Ishikawa (cell line): ENCODE results near the gene TTLL1.

Experiments used
- CEBPB ChIP-seq: IDR thresholded peaks from 2 replicates; pipeline ENCODE4 v1.6.1; 2012
- CREB1 ChIP-seq: IDR thresholded peaks from 2 replicates; pipeline ENCODE4 v1.6.1; 2012; ENCODE audit warnings: low read depth
- EGR1 ChIP-seq: IDR thresholded peaks from 2 replicates; pipeline ENCODE4 v1.6.1; 2012
- EP300 ChIP-seq: IDR thresholded peaks from 2 replicates; pipeline ENCODE4 v1.6.1; 2012; ENCODE audit warnings: borderline replicate concordance
- FOXM1 ChIP-seq: IDR thresholded peaks from 2 replicates; pipeline ENCODE4 v1.6.1; 2012; ENCODE audit warnings: low read depth, borderline replicate concordance
- MAX ChIP-seq: IDR thresholded peaks from 2 replicates; pipeline ENCODE4 v1.6.1; 2012
- NFIC ChIP-seq: IDR thresholded peaks from 2 replicates; pipeline ENCODE4 v1.6.1; 2012
- RAD21 ChIP-seq: IDR thresholded peaks from 2 replicates; pipeline ENCODE4 v1.6.1; 2012; ENCODE audit warnings: low read depth
- REST ChIP-seq: IDR thresholded peaks from 2 replicates; pipeline ENCODE4 v1.6.1; 2012; ENCODE audit warnings: low read depth, mild to moderate bottlenecking
- TAF1 ChIP-seq: IDR thresholded peaks from 2 replicates; pipeline ENCODE4 v1.6.1; 2012; ENCODE audit warnings: low read depth, mild to moderate bottlenecking
- TCF12 ChIP-seq: IDR thresholded peaks from 2 replicates; pipeline ENCODE4 v1.6.1; 2012; ENCODE audit warnings: low read depth
- TEAD4 ChIP-seq: IDR thresholded peaks from 2 replicates; pipeline ENCODE4 v1.6.1; 2012
- USF1 ChIP-seq: IDR thresholded peaks from 2 replicates; pipeline ENCODE4 v1.6.1; 2012
- YY1 ChIP-seq: IDR thresholded peaks from 2 replicates; pipeline ENCODE4 v1.6.1; 2012; ENCODE audit warnings: low read depth
- ZBTB7A ChIP-seq: IDR thresholded peaks from 2 replicates; pipeline ENCODE4 v1.6.1; 2012; ENCODE audit warnings: low read depth

The TTLL1 gene

GRCh38 chr22:43110927-43111623, 21.9 kb upstream of the TTLL1 start:
- TF ChIP-seq TAF1 (no peak), MAX (peak; percentile 88), TCF12 (no peak), YY1 (0 out of 2 replicates have a peak, but pooled peaks have one; percentile 30)

- no peak for TF ChIP-seq TAF1
- TF ChIP-seq YY1: no peak
- TF ChIP-seq NFIC: no peak
- TF ChIP-seq EGR1: no peak
- TF ChIP-seq CEBPB: no peak
- no peak for TF ChIP-seq TEAD4
- TF ChIP-seq EP300: no peak
- TF ChIP-seq RAD21: no peak
- no peak for TF ChIP-seq MAX
- no peak for TF ChIP-seq USF1
- no peak for TF ChIP-seq ZBTB7A
- no peak for TF ChIP-seq TCF12
- no peak for TF ChIP-seq FOXM1
- no peak for TF ChIP-seq REST
- TF ChIP-seq CREB1: no peak
Observed at GRCh38 chr22:43110444-43110926, 21.3 kb upstream of the TTLL1 start, which contains the start of gene BIK. Gene BIK, plus strand, starts transcription at chr22:43110750. Its CDS starts 13,273 bp downstream, at chr22:43124023.

GRCh38 chr22:43109921-43110443, 20.8 kb upstream of the TTLL1 start:
- TF ChIP-seq EGR1: no peak
- no peak for TF ChIP-seq NFIC
- TF ChIP-seq RAD21: no peak
- TF ChIP-seq MAX: 0 out of 2 replicates have a peak, but pooled peaks have one; percentile 26
- no peak for TF ChIP-seq TAF1

GRCh38 chr22:43109511-43109910, 20.3 kb upstream of the TTLL1 start:
- TF ChIP-seq CEBPB (no peak), TAF1 (no peak), USF1 (no peak)

GRCh38 chr22:43106302-43106701, 17.1 kb upstream of the TTLL1 start:
- TF ChIP-seq FOXM1 (no peak), ZBTB7A (no peak), CEBPB (no peak), REST (no peak), NFIC (no peak), EGR1 (no peak), EP300 (no peak)

GRCh38 chr22:43104056-43104625, 14.9 kb upstream of the TTLL1 start:
- TF ChIP-seq USF1: peak; percentile 79
